ENCODE results near the gene CDH11.

Gene CDH11

GRCh38 chr16:65106757-65107156, 15.1 kb downstream of the CDH11 start:
- TF ChIP-seq CTCF (IDR thresholded peaks at IDR 0.05; ENCODE audit: low read length) (no peak), EZH2 (IDR thresholded peaks at IDR 0.05; ENCODE audit: borderline replicate concordance, low read length) (no peak)
- Histone ChIP-seq H3K36me3 (ENCODE audit: insufficient read depth, low read length) (no peaks in the 10 kb centered on the region), H3K9ac (ENCODE audit: low read length) (no peak overlapping the region), H3K9me2 (ENCODE audit: low read depth, low read length) (no peaks in the 10 kb centered on the region), H3F3A (ENCODE audit: insufficient read depth, low read length) (no peaks in the 10 kb centered on the region), H4K20me1 (ENCODE audit: insufficient read depth, low read length) (no peaks in the 10 kb centered on the region), H3K79me2 (ENCODE audit: insufficient read depth, low read length) (no peaks in the 10 kb centered on the region), H3K9me3 (ENCODE audit: low read length) (no peaks in the 10 kb centered on the region), H3K4me1 (ENCODE audit: insufficient read depth, low read length, severe bottlenecking) (no peaks in the 10 kb centered on the region), H3K27me3 (ENCODE audit: insufficient read depth, low read length) (no peaks in the 10 kb centered on the region), H2AFZ (ENCODE audit: low read length) (no peak overlapping the region), H3K4me3 (ENCODE audit: low read depth, low read length, poor library complexity, severe bottlenecking) (no peak overlapping the region), H3K27ac (ENCODE audit: low read depth, low read length, poor library complexity, severe bottlenecking) (no peak overlapping the region), H3K4me2 (ENCODE audit: low read length) (no peak overlapping the region)

GRCh38 chr16:65105171-65105570, 16.7 kb downstream of the CDH11 start:
- no peaks in the 10 kb centered on the region for H4K20me1 ChIP-seq (ENCODE audit: insufficient read depth, low read length)
- no peaks in the 10 kb centered on the region for H3K9me3 ChIP-seq (ENCODE audit: low read length)
- H3K4me1 ChIP-seq (ENCODE audit: insufficient read depth, low read length, severe bottlenecking): no peaks in the 10 kb centered on the region
- no peak overlapping the region for H3K9ac ChIP-seq (ENCODE audit: low read length)
- no peak overlapping the region for H2AFZ ChIP-seq (ENCODE audit: low read length)
- H3K36me3 ChIP-seq (ENCODE audit: insufficient read depth, low read length): no peaks in the 10 kb centered on the region
- no peak overlapping the region for H3K27ac ChIP-seq (ENCODE audit: low read depth, low read length, poor library complexity, severe bottlenecking)
- no peaks in the 10 kb centered on the region for H3K9me2 ChIP-seq (ENCODE audit: low read depth, low read length)
- H3K79me2 ChIP-seq (ENCODE audit: insufficient read depth, low read length): no peaks in the 10 kb centered on the region
- H3K4me2 ChIP-seq (ENCODE audit: low read length): no peak overlapping the region
- no peaks in the 10 kb centered on the region for H3K27me3 ChIP-seq (ENCODE audit: insufficient read depth, low read length)
- TF ChIP-seq EZH2 (IDR thresholded peaks at IDR 0.05; ENCODE audit: borderline replicate concordance, low read length) (no peak), CTCF (IDR thresholded peaks at IDR 0.05; ENCODE audit: low read length) (no peak)
- H3F3A ChIP-seq (ENCODE audit: insufficient read depth, low read length): no peaks in the 10 kb centered on the region
- H3K4me3 ChIP-seq (ENCODE audit: low read depth, low read length, poor library complexity, severe bottlenecking): no peak overlapping the region

DNA sequence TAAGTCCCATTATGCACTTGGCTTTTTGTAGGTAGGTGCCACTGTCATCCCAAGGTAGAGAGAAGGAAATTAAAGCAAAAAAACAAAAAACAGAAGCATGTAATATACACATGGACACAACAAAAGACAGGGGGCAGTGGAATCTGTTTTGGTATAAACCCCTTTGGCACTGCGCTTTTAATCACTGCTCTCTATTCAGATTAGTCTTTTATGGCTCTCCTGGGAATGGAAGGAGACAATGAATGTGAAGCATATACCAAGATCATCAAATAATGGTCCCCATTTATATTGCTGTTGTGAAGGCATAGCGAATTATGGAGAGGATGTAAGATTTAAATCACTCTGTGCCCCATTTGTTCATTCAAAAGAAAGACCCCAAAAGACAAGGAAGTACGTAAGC, 17.4 kb downstream of the CDH11 start:
- H3K27ac ChIP-seq (ENCODE audit: low read depth, low read length, poor library complexity, severe bottlenecking): no peak overlapping the region
- no peaks in the 10 kb centered on the region for H3K79me2 ChIP-seq (ENCODE audit: insufficient read depth, low read length)
- H2AFZ ChIP-seq (ENCODE audit: low read length): no peak overlapping the region

More for the DNA sequence above, 17.4 kb downstream of the CDH11 start:
- Histone ChIP-seq H3F3A (ENCODE audit: insufficient read depth, low read length) (no peaks in the 10 kb centered on the region), H3K27me3 (ENCODE audit: insufficient read depth, low read length) (no peaks in the 10 kb centered on the region), H3K4me2 (ENCODE audit: low read length) (no peak overlapping the region), H3K9ac (ENCODE audit: low read length) (no peak overlapping the region), H3K9me2 (ENCODE audit: low read depth, low read length) (no peaks in the 10 kb centered on the region), H4K20me1 (ENCODE audit: insufficient read depth, low read length) (no peaks in the 10 kb centered on the region), H3K9me3 (ENCODE audit: low read length) (no peaks in the 10 kb centered on the region), H3K4me1 (ENCODE audit: insufficient read depth, low read length, severe bottlenecking) (no peaks in the 10 kb centered on the region), H3K4me3 (ENCODE audit: low read depth, low read length, poor library complexity, severe bottlenecking) (no peak overlapping the region), H3K36me3 (ENCODE audit: insufficient read depth, low read length) (no peaks in the 10 kb centered on the region)
- TF ChIP-seq EZH2 (IDR thresholded peaks at IDR 0.05; ENCODE audit: borderline replicate concordance, low read length) (no peak), CTCF (IDR thresholded peaks at IDR 0.05; ENCODE audit: low read length) (no peak)
